A549 treated with Mapracorat at 1 μM for 4 hours (cell line): ENCODE data around the gene ACSL3. TPM values are rescaled to one million over a fixed set of nuclear protein-coding genes. Genes with fewer than 3 reads are reported as not detected.

ENCODE experiments used
- total RNA-seq: library from RNA; stranded (reverse); fragments of 200-300 nt; extraction: Qiagen RNA extraction; gene quantifications from 5 replicates; pipeline ENCODE4 v1.2.3, GENCODE V29; 2022

ACSL3 gene
- total RNA-seq = 116 to 172 TPM (median 141 TPM) in 5 replicates

DNA sequence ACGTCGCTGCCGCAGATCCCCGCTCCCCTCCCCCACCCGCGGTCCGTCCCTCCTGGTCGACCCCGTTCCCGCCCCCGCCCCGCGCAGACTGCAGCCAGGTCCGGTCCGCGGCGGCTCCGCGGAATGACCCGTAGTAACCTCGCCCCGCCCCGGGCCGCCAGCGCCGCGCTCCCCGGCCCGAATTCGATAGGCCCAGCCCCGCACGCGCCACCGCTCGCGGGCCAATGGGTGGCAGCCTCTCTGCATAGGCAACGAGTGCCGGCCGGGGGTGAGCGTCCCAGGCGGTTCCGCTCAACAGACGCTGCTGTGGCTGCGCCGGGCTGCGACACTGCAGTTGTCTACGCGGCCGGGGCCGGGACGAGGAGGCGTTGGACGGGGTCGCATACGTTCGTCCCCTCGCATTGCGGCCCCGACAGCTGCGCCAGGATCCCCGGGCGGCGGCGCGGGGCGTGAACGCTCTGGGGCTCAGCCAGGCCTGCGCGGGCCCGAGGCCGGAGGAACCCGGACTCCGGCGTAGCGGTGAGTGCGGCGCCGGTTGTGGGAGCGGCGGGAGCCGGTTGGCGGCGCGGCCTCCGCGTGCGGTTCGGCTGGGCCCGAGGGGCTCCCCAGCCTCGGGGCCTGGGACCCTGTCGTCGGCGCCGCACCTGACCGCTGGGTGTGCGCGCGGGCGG is at the start of gene ACSL3:
ACSL3 (plus strand) TSS at position 297 of the 671 bp plus-strand sequence. CDS start 47,737 bp downstream, outside the sequence.

Other genes with a start within 250 kb of the ACSL3 start
- 44.1 to 47.5 TPM (median 44.3 TPM) in 5 replicates for gene FARSB, start 204.9 kb upstream of the ACSL3 start, total RNA-seq
- not detected in 5 replicates for gene MOGAT1, start 189.4 kb upstream of the ACSL3 start, total RNA-seq
- gene KCNE4, start 191.2 kb downstream of the ACSL3 start, total RNA-seq = 0.43 to 0.56 TPM (median 0.50 TPM) in 5 replicates